NCI-H446 treated with DMSO at 0.1 percent for 48 hours (cell line): ENCODE results near the gene NDOR1.
A peak's percentile ranks its signal among the peaks of the same experiment; 100 is the strongest.

Experiments
- DNase-seq: peaks from one replicate; lab custom pipeline; 2025; lab: John Stamatoyannopoulos, UW

The NDOR1 gene

DNA sequence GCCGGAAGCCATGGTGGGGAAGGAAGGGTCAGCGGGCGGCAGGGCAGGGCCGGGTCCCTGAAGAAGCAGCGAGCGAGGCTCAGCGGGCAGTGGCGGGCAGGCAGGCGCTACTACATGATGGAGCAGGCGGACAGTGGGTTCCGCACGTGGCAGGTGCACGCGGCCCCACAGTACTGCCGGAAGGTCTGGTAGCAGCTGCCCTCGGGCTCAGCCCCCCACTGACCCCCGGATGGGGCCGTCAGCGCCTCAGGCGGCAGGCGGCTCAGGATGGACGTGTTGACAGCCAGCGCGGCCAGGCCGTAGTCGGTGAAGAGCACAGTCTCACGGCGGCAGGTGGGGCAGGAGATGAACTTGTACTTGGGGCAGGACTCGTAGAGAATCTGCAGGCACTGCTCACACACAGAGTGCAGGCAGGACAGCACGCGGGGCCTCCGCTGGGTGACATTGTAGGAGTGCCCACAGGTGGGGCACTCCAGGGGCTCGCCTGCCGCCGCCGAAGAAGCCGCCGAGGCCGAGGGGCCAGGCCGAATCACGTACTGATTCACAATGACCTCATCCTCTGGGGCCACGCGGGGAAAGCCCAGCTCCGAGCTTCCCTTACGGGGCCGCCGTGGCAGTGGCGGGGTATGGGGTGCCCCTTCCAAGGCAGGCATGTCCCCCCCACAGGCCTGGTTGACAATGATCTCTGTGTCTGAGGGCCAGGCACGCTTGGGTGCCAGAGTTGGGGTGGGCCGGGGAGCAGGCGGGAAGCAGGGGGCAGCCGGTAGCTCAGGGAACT lies 15.0 kb downstream of the NDOR1 start:
- DNase-seq, result no peak

- no peak for DNase-seq
Observed at GRCh38 chr9:137221095-137221505, 15.6 kb downstream of the NDOR1 start.

- DNase-seq, result no peak
Observed at GRCh38 chr9:137221506-137222111, 16.1 kb downstream of the NDOR1 start.

DNA sequence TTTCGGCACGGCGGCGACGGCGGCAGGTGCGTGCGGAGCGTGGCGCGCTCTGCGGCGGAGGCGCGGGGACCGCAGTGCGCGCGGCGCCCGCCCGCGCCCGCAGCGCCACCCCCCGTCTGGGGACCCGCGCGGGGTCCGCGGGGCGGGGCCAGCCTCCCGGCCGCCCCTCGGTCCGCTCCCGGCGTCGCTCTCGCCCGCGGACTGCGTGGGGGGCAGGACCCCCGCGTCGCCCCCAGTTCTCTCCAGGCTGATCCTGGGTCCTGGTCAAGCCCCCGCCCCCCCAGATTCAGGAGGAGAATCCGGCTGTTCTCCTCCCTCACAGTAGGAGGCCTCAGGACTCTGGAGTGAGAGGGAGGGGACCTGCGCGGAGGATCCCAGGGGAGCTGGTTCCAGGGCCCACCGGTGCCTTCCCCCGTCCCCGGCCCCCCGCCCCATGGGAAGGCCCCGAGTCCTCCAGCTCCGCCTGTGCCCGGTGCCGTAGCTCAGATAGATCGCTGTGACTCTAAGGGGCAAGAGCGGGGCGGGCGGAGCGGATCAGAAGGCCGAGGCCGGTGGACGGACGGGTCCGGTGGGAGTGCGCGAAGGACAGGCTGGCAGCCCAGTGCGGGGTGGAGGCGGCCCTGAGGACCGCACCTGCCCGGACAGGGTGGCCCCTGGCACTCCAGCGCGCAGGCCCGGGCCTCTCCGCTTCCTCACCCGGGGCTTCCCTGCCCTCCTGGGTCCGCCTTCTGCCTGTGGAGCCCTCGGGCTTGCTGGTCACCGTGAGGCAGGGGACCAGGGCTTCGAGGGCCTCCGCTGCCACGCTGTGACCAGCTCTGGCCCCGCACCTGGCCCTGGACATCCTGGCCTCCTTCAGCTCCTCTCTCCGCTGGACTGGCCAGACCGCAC lies 16.9 kb downstream of the NDOR1 start, which contains the start of gene RNF208:
RNF208 (minus strand) TSS at position 51 of the 888 bp plus-strand sequence. CDS start 1,028 bp downstream, outside the sequence.
- no peak for DNase-seq

- peak; percentile 89 for DNase-seq
Observed at GRCh38 chr9:137223078-137223970, 17.8 kb downstream of the NDOR1 start.

DNA sequence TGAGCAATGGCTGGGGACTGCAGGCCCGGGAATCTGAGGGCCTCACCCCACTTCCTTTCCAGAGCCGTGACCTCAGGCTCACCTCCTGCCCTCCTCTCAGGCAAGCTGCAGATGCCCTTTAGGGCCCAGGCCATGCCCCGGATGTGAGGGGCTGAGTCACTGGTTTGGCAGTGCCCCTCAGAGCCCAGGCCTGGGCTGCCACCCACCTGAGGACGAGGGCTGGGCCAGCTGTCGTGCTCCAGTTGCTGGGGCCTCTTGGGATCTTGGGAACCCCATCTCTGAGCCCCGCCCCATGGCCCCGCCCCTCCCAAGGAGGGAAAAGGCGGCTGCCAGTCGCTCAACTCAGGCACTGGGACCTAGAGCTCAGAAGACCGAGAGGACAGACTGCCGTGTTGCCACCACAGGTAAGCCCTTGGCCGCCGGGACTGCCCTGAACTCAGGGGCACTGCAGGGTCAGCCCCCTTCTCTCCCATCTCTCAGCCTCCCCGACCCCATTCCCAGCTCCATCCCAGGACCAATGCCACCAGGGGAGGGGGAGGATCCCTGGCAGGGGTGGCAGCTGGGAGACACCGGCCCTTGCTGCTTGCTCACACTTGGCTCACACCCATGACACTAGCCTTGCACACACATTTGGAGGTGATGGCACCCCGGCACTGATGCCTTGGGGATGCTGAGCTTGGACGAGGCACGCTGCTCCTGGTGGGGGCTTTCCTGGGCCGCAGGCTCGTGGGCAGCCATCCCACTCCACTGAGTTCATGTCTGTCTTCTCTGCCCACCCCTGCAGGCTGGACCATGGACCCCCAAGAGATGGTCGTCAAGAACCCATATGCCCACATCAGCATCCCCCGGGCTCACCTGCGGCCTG lies 19.6 kb downstream of the NDOR1 start, which contains the start of gene CYSRT1:
CYSRT1 (plus strand) TSS at position 345 of the 865 bp plus-strand sequence; CDS start at position 793, 448 bp downstream.
- DNase-seq, result no peak

- DNase-seq, result no peak
Observed at GRCh38 chr9:137225699-137226331, 20.3 kb downstream of the NDOR1 start.

- no peak for DNase-seq
Observed at GRCh38 chr9:137226338-137227053, 21.0 kb downstream of the NDOR1 start.

- DNase-seq, result no peak
Observed at GRCh38 chr9:137227054-137227852, 21.8 kb downstream of the NDOR1 start, which contains the start of gene RNF224. Gene RNF224 (plus strand): TSS chr9:137227502. CDS start chr9:137228336, 834 bp downstream.

DNA sequence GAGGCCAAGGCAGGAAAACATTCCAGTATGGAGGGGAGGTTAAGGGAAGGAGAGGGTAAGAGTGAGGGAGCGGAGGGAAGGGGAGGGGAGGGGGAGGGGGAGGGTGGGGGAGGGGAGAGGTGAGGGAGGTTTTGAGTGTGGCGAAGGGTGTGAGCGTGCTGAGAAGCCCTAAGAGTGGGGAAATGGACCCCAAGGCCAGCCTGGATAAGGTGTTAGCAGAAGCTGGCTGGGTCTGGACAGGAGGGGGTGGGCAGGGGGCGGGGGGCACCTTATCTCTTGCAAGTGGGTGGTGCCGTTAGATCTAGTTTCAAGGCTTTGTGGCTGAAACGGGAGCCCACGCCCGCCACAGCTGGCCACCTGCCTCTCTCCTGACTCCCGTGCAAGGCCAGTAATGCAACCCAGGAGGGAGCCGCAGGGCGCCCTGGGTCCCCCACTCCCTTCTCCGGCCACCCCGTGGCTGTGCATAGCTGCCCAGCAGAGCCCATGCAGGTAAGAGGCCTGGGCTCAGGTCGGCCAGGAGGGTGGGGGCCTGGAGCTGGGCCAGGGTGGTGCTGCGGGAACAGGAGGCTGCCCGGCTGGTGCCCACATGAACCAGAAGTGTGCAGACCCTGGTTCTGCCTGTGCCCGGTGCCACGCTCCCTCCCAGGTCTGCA lies 22.5 kb downstream of the NDOR1 start:
- no peak for DNase-seq

- DNase-seq, result no peak
Observed at GRCh38 chr9:137228506-137228967, 23.0 kb downstream of the NDOR1 start.

DNA sequence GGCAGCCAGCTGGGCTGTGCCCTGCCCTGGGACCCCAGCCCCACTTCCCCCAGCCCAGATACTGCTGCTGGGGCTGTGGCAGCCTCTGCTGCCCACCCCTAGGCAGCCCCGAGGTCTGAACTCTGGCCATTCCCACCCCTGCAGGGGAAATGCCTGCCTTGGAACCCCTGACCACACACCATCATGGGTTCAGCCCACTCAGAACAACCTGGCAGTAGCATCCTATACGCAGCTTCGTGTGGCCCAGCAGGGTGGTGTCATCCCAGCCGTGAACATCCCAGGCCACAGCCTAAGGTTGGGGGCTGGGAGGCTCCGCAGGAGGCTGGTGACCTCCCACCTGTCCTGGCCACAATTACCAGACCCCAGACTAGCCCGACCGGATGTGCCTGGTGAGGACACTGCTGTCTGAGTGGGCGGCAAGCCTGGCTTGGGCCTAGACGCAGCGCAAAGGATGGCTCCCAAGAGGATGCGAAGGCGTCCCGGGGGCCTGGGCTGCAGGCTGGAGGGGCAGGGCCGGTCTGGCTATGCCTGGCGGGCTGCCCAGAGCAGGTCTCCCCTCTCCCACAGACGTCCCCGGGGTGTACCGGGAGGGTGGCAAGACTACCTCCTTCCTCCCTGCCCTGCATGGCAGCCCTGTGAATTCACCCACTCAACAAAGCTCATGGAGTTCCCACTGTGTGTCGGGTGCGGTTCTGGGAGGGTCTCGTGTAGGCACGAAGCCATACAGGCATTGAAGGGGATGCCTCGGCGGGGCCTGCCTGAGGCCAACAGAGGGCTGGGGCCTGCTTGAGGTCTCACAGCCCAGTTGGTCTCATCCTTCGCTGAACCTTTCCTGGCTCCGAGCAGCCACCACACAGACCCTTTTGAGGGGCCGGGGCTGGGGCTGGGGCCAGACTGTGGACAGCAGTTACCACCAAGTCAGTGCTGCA lies 23.7 kb downstream of the NDOR1 start:
- DNase-seq, result no peak

DNA sequence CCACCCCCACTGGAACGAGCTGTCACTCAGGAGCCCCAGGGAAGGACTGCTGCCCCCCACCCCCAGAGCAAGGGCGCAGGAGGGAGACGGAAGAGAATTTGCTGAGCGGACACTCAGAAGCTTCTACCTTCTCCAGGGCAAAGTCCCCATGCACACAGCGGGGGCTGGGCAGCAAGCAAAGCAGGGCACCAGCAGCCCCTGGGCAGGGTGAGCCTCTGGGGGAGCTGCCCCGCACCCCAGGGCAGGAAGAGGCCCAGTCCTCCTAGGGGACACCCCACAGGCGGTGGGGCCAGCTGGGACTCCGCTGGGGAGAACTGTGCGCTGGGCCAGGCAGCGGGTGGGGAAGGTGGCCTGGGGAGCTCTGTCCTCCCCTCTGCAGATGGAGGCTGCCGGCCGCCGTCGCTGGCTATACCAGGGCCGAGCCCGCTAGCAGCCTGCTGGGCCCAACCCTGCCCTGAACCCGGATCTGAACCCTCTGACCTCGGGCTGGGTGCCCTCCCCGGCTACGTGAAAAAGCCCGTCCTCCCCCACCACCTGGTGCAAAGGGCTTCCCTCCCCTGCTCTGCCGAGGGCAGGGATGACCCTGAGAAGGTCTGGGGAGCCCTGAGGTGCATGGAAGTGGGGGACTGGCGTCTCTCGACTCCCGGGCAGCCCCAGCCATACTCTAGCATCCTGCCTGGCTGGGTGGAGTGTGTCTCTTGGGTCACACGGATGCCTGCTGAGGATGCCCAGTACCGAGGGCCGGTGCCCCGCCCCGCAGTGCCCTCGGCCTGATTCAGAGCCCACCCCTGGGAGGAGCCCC lies 24.6 kb downstream of the NDOR1 start:
- DNase-seq, result no peak

GRCh38 chr9:137230705-137231371 lies 25.3 kb downstream of the NDOR1 start, which contains the start of gene SLC34A3:
Gene SLC34A3 (plus strand): TSS chr9:137230901. CDS start chr9:137231703, 802 bp downstream.
- DNase-seq, result no peak
